SK-N-SH (cell line): ENCODE measurements around the gene KANSL2.

Experiments
- CHD2 ChIP-seq: fragments of 150-350 bp; IDR thresholded peaks from 2 replicates; pipeline ENCODE4 v1.6.1; 2018; ENCODE audit warnings: low read length; ENCODE audit not compliant: partially characterized antibody
- CTCF ChIP-seq: fragments of 200-600 bp; sonication (generic); IDR thresholded peaks from 2 replicates; pipeline ENCODE4 v1.6.1; 2017; ENCODE audit warnings: antibody characterized with exemption, mild to moderate bottlenecking, moderate library complexity
- EP300 ChIP-seq, 2 experiments: IDR thresholded peaks; 2 replicates each; pipeline versions ENCODE4 v1.4.0 to v1.6.1; 2012; ENCODE audit warnings: borderline replicate concordance in 1 of 2, low read depth in 1 of 2, low read length in 1 of 2
- FOSL2 ChIP-seq: IDR thresholded peaks from 2 replicates; pipeline ENCODE4 v1.4.0; 2012; ENCODE audit warnings: low read depth, mild to moderate bottlenecking, moderate library complexity, borderline replicate concordance
- NRF1 ChIP-seq: IDR thresholded peaks from 2 replicates; pipeline ENCODE4 v1.6.1; 2012; ENCODE audit warnings: low read depth, mild to moderate bottlenecking, low read length
- POLR2AphosphoS5 ChIP-seq: IDR thresholded peaks from 2 replicates; pipeline ENCODE4 v1.6.1; 2012; ENCODE audit warnings: low read depth, low read length
- RCOR1 ChIP-seq: fragments of 150-350 bp; IDR thresholded peaks from 2 replicates; pipeline ENCODE4 v1.6.1; 2017; ENCODE audit warnings: antibody characterized with exemption, low read length
- SIN3A ChIP-seq: IDR thresholded peaks from 2 replicates; pipeline ENCODE4 v1.6.1; 2012; ENCODE audit warnings: low read depth, mild to moderate bottlenecking, low read length, moderate library complexity, borderline replicate concordance
- TAF1 ChIP-seq: IDR thresholded peaks from 2 replicates; pipeline ENCODE4 v1.6.1; 2012; ENCODE audit warnings: low read depth, mild to moderate bottlenecking, low read length, moderate library complexity, borderline replicate concordance
- TEAD4 ChIP-seq: IDR thresholded peaks from 2 replicates; pipeline ENCODE4 v1.4.0; 2012; ENCODE audit warnings: mild to moderate bottlenecking, borderline replicate concordance; ENCODE audit not compliant: insufficient read depth

GRCh38 chr12:48716168-48716492 is 34.1 kb upstream of the KANSL2 start:
- TF ChIP-seq CTCF = no peak
- no peak for TF ChIP-seq RCOR1
- TF ChIP-seq CHD2 = no peak
- TF ChIP-seq TAF1 = no peak
- no peak for TF ChIP-seq POLR2AphosphoS5
- no peak for TF ChIP-seq FOSL2
- no peak for TF ChIP-seq SIN3A
- TF ChIP-seq NRF1 = no peak
- no peak for TF ChIP-seq TEAD4
- TF ChIP-seq EP300 (IDR thresholded peaks at IDR 0.05; ENCODE audit: borderline replicate concordance in 1 of 2, low read depth in 1 of 2, low read length in 1 of 2) = no peak
